ENCODE measurements around the gene MBNL2.

The MBNL2 gene

GRCh38 chr13:97215325-97215724, 6.8 kb upstream of the MBNL2 start:
- no peak for DNase-seq (ENCODE audit: low read depth)
- no peak overlapping the region for H3K4me3 ChIP-seq (ENCODE audit: control insufficient read depth, low read depth, low read length)
- TF ChIP-seq CTCF (conservative IDR thresholded peaks at IDR 0.05; ENCODE audit: control insufficient read depth, insufficient read depth, low read depth, low read length): no peak

GRCh38 chr13:97219226-97219625, 2.9 kb upstream of the MBNL2 start:
- no peak overlapping the region for H3K4me3 ChIP-seq (ENCODE audit: control insufficient read depth, low read depth, low read length)
- TF ChIP-seq CTCF (conservative IDR thresholded peaks at IDR 0.05; ENCODE audit: control insufficient read depth, insufficient read depth, low read depth, low read length): no peak
- no peak for DNase-seq (ENCODE audit: low read depth)

- H3K4me3 ChIP-seq (ENCODE audit: control insufficient read depth, low read depth, low read length): no peak overlapping the region
- no peak for TF ChIP-seq CTCF (conservative IDR thresholded peaks at IDR 0.05; ENCODE audit: control insufficient read depth, insufficient read depth, low read depth, low read length)
- no peak for DNase-seq (ENCODE audit: low read depth)
Measured at GRCh38 chr13:97220151-97220900, 1.8 kb upstream of the MBNL2 start.

- TF ChIP-seq CTCF (conservative IDR thresholded peaks at IDR 0.05; ENCODE audit: control insufficient read depth, insufficient read depth, low read depth, low read length): no peak
- no peak overlapping the region for H3K4me3 ChIP-seq (ENCODE audit: control insufficient read depth, low read depth, low read length)
- DNase-seq (ENCODE audit: low read depth): no peak
Measured at GRCh38 chr13:97221046-97221445, 1.1 kb upstream of the MBNL2 start.

- peak overlapping the region; percentile 74 for H3K4me3 ChIP-seq (ENCODE audit: control insufficient read depth, low read depth, low read length)
- no peak for DNase-seq (ENCODE audit: low read depth)
- TF ChIP-seq CTCF (conservative IDR thresholded peaks at IDR 0.05; ENCODE audit: control insufficient read depth, insufficient read depth, low read depth, low read length): no peak
Measured at GRCh38 chr13:97221466-97221865, 667 bp upstream of the MBNL2 start.

GRCh38 chr13:97223037-97223710, 1.0 kb downstream of the MBNL2 start:
- no peak for DNase-seq (ENCODE audit: low read depth)
- TF ChIP-seq CTCF (conservative IDR thresholded peaks at IDR 0.05; ENCODE audit: control insufficient read depth, insufficient read depth, low read depth, low read length): no peak
- H3K4me3 ChIP-seq (ENCODE audit: control insufficient read depth, low read depth, low read length): peak overlapping the region; percentile 74
